ENCODE results near the gene TEAD2.

TEAD2 gene

GRCh38 chr19:49362048-49362928 lies at the start of gene TEAD2:
Gene TEAD2, minus strand, starts transcription at chr19:49362416. Its CDS starts 2,341 bp downstream, at chr19:49360075.
- peak; percentile 85 for DNase-seq (ENCODE audit: low spot score)

GRCh38 chr19:49411681-49412326 lies 49.6 kb upstream of the TEAD2 start:
- no peak for DNase-seq (ENCODE audit: low spot score)

GRCh38 chr19:49409441-49410029 lies 47.3 kb upstream of the TEAD2 start:
- DNase-seq (ENCODE audit: low spot score) = peak; percentile 4

GRCh38 chr19:49408816-49409440 lies 46.7 kb upstream of the TEAD2 start:
- peak; percentile 8 for DNase-seq (ENCODE audit: low spot score)

GRCh38 chr19:49407482-49408015 lies 45.3 kb upstream of the TEAD2 start:
- DNase-seq (ENCODE audit: low spot score) = no peak

GRCh38 chr19:49407079-49407478 lies 44.9 kb upstream of the TEAD2 start:
- peak; percentile 3 for DNase-seq (ENCODE audit: low spot score)

- peak; percentile 78 for DNase-seq (ENCODE audit: low spot score)
Measured at GRCh38 chr19:49403404-49404187, 41.4 kb upstream of the TEAD2 start.

GRCh38 chr19:49400029-49400428 lies 37.8 kb upstream of the TEAD2 start:
- DNase-seq (ENCODE audit: low spot score) = no peak

- DNase-seq (ENCODE audit: low spot score) = peak; percentile 5
Measured at GRCh38 chr19:49398931-49399330, 36.7 kb upstream of the TEAD2 start.

- peak; percentile 7 for DNase-seq (ENCODE audit: low spot score)
Measured at GRCh38 chr19:49398001-49398615, 35.9 kb upstream of the TEAD2 start.

GRCh38 chr19:49396738-49397505 lies 34.7 kb upstream of the TEAD2 start:
- peak; percentile 4 for DNase-seq (ENCODE audit: low spot score)

GRCh38 chr19:49395581-49396407 lies 33.6 kb upstream of the TEAD2 start:
- DNase-seq (ENCODE audit: low spot score) = peak; percentile 14

GRCh38 chr19:49393881-49394280 lies 31.7 kb upstream of the TEAD2 start:
- no peak for DNase-seq (ENCODE audit: low spot score)

- DNase-seq (ENCODE audit: low spot score) = peak; percentile 89
Measured at GRCh38 chr19:49391581-49392399, 29.6 kb upstream of the TEAD2 start.

- DNase-seq (ENCODE audit: low spot score) = no peak
Measured at GRCh38 chr19:49390929-49391359, 28.7 kb upstream of the TEAD2 start.

- DNase-seq (ENCODE audit: low spot score) = no peak
Measured at GRCh38 chr19:49390131-49390928, 28.1 kb upstream of the TEAD2 start.

- no peak for DNase-seq (ENCODE audit: low spot score)
Measured at GRCh38 chr19:49389406-49389805, 27.2 kb upstream of the TEAD2 start.
